Measurements from ENCODE around the gene NUPR1.

Gene NUPR1

GRCh38 chr16:28544998-28545397 is 6.2 kb upstream of the NUPR1 start:
- intact Hi-C loops (cut with DNase I; ENCODE audit: low total_unique reads), result no loop called here
- Histone ChIP-seq H3K27ac (no peak overlapping the region), H3K36me3 (no peaks in the 10 kb centered on the region), H3K4me1 (no peaks in the 10 kb centered on the region), H3K9me3 (no peaks in the 10 kb centered on the region), H3K27me3 (peaks cover 0 to 5% of the 10 kb centered on the region in 2 donors), H3K4me3 (no peak overlapping the region)
- DNase-seq, result no peak
- TF ChIP-seq CTCF (IDR thresholded peaks at IDR 0.05), result no peak

- Histone ChIP-seq H3K4me1 (peaks cover 0 to 14% (median 11%) of the 10 kb centered on the region in 4 donors), H3K9me3 (no peaks in the 10 kb centered on the region), H3K4me3 (no peak overlapping the region), H3K36me3 (peaks cover 0 to 1% (median under 1%) of the 10 kb centered on the region in 3 donors), H3K27me3 (no peaks in the 10 kb centered on the region), H3K27ac (no peak overlapping the region)
- intact Hi-C loops (cut with DNase I; ENCODE audit: low total_unique reads), result no loop called here
- no peak for TF ChIP-seq CTCF (IDR thresholded peaks at IDR 0.05)
- peak; percentile 44 to 75 for DNase-seq
Observed at GRCh38 chr16:28543072-28543471, 4.3 kb upstream of the NUPR1 start.

- Histone ChIP-seq H3K27ac (no peak overlapping the region), H3K9me3 (peaks cover 0 to 4% (median 0%) of the 10 kb centered on the region in 3 donors), H3K4me1 (peaks cover 0 to 18% (median 15%) of the 10 kb centered on the region in 4 donors), H3K4me3 (no peak overlapping the region), H3K36me3 (peaks cover 0 to 6% (median 4%) of the 10 kb centered on the region in 3 donors), H3K27me3 (no peaks in the 10 kb centered on the region)
- intact Hi-C loops (cut with DNase I; ENCODE audit: low total_unique reads), result no loop called here
- no peak for DNase-seq
- TF ChIP-seq CTCF (IDR thresholded peaks at IDR 0.05), result no peak
Observed at GRCh38 chr16:28542646-28543045, 3.9 kb upstream of the NUPR1 start.

- H3K27ac ChIP-seq, result peak overlapping the region; percentile 96
- no peak for TF ChIP-seq CTCF (IDR thresholded peaks at IDR 0.05)
- peaks cover 0 to 10% (median 5%) of the 10 kb centered on the region in 3 donors for H3K9me3 ChIP-seq
- DNase-seq, result no peak
- intact Hi-C loops (cut with DNase I; ENCODE audit: low total_unique reads), result no loop called here
- no peaks in the 10 kb centered on the region for H3K27me3 ChIP-seq
- H3K4me1 ChIP-seq, result peaks cover 0 to 40% (median 24%) of the 10 kb centered on the region in 4 donors
- no peak overlapping the region for H3K4me3 ChIP-seq
- H3K36me3 ChIP-seq, result peaks cover 20 to 27% (median 26%) of the 10 kb centered on the region in 3 donors
Observed at GRCh38 chr16:28540346-28540745, 1.6 kb upstream of the NUPR1 start.

- TF ChIP-seq CTCF (IDR thresholded peaks at IDR 0.05), result no peak
- H3K9me3 ChIP-seq, result peaks cover 3 to 10% (median 5%) of the 10 kb centered on the region in 3 donors
- no peaks in the 10 kb centered on the region for H3K27me3 ChIP-seq
- no peak for DNase-seq
- peak overlapping the region; percentile 96 for H3K27ac ChIP-seq
- peak overlapping the region; percentile 59 to 64 for H3K4me3 ChIP-seq
- intact Hi-C loops (cut with DNase I; ENCODE audit: low total_unique reads), result loop anchor here (2.0 kb wide), 1 partner anchor 45 kb away; the partner anchor contains the start of gene CLN3
- peaks cover 0 to 62% (median 28%) of the 10 kb centered on the region in 4 donors for H3K4me1 ChIP-seq
- H3K36me3 ChIP-seq, result peaks cover 35 to 43% (median 35%) of the 10 kb centered on the region in 3 donors
Observed at GRCh38 chr16:28537964-28538732, 626 bp downstream of the NUPR1 start.

Data from tibial artery (tissue), 4 donors.